Activated naive CD4-positive, alpha-beta T cell treated with anti-CD3 and anti-CD28 coated beads, Interleukin-2, amount 50 U/mL, for 16 hours (primary cell): ENCODE data around the gene USP3.
"Not testable (repeated sequence)": the region's sequence is repeated elsewhere in the genome, so short reads cannot be mapped to it uniquely, and the experiment has no call there.

Experiments
- DNase-seq: peaks from one replicate; pipeline ENCODE4 v3.0.0-alpha.2; 2020

Gene USP3

GRCh38 chr15:63620760-63621159 is 116.4 kb downstream of the USP3 start:
- DNase-seq, result not testable (repeated sequence)

- DNase-seq, result no peak
Observed at GRCh38 chr15:63623232-63623969, 119.0 kb downstream of the USP3 start.

DNA sequence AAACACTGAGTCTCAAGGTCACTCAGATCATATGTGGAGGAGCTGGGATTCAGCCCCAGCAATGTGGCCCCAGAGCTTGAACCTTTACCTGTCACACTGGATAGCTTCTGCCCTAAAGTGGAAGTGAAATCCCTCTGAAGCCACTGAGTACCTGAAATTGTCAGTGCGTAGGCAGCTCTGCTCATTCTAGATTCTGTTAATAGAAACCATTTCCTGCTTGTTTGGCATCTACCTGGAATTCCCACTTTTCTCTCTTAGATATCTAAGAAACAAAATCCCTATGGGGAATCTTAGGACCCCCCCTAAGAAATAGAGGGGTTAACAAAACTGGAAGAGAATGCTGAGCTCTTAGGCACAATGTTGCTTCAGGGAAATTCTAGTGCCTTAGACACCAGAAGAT is 122.6 kb downstream of the USP3 start:
- no peak for DNase-seq

- no peak for DNase-seq
Observed at GRCh38 chr15:63628123-63628822, 123.9 kb downstream of the USP3 start.

DNA sequence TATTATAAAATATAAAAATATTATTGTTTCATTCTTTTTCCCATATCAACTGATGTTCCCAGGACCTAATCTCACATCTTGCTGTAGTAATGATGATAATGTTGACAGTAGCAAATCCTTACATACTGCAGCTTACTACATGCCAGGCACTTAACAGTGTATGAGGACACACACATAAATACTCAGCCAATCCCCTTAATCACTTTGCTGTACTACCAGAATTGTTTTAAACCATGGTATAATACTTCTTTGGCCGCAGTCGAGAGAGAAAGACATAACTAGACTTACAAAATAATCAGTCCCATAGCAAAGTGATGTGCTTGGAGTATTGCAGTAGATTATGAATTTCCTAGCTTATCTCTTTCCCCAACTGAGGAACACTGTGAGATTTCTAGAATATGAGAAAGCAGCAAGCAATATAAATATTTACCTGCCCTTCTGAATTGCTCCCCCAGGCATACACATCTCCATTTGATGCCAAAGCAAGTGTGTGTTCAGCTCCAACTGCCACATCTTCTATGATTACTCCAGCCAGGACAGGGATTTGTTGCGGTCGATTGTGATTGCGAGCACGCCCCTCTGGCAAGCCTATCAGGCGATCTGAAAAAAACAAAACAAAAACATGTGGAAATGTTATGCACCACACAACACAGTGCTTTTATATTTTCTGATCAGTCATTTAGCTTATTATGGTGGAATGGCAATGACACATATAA is 125.8 kb downstream of the USP3 start:
- DNase-seq, result no peak

- no peak for DNase-seq
Observed at GRCh38 chr15:63633312-63633711, 128.9 kb downstream of the USP3 start.

DNA sequence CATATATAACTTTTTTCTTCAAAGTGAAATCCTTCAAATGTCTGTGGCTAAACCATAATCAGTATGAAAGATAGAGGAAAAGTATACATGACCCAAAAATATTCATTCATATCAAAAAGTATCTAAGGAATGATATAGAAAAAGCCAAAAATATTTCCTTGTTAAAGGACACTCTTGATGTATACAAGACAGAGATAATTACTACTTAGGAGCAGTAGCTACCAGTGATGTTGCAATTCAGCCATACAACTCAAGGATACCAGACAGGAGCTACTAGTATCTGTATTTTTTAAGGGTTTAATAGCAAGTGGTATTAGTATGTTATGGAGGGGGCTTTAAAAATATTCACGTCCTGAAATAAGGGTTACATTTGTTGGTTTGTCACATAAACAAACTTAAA is 129.8 kb downstream of the USP3 start:
- no peak for DNase-seq

DNA sequence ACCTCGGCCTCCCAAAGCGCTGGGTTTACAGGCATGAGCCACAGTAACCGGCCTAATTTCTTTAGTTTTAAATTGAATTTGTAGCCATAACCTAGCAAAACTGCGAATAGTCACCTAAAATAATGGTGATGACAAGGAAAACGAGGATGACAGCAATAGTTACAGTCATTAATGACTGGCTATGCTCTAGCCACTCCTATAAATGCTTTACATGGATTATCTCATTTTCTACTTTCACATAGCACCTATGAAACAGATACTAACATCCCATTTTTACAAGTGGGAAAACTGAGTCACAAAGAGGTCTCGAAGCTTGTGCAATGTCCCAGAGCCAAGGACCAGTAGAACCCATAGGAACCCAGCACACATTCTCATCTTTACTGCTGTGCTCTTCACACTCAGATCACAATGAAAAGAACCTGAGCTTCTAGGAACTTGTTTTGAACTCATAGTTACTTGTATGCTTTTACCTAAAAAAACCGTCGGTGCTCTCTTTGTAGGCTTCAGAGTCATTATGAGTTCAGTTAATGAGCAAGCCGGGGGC is 132.2 kb downstream of the USP3 start:
- DNase-seq, result no peak

DNA sequence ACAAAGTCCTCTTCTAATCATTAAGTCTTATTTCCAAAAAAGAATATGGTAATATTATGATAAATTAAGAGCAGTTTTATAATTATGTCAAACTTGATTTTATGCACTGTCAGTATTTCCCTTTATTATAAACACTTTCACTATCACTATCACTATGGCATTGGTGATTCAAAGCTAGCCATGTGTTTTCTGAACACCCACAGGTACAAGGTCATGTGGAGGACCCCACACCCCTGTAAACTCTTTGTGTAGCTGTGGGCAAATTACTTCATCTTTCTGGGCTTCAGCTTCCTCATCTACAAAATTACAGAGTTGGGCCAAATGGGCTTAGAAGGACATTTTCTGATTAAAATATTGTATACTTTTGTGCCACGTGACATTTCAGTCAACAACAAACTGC is 134.4 kb downstream of the USP3 start:
- DNase-seq, result no peak

- no peak for DNase-seq
Observed at GRCh38 chr15:63640146-63640545, 135.8 kb downstream of the USP3 start.
